GM21526 (cell line): ENCODE results near the gene ASB10.

ENCODE experiments used
- ATAC-seq: cut with Tn5 transposase; IDR thresholded peaks from one replicate; pipeline ENCODE4 v1.9.1; 2021; ENCODE audit warnings: moderate library complexity; ENCODE audit not compliant: unreplicated experiment, low FRiP score

The ASB10 gene

DNA sequence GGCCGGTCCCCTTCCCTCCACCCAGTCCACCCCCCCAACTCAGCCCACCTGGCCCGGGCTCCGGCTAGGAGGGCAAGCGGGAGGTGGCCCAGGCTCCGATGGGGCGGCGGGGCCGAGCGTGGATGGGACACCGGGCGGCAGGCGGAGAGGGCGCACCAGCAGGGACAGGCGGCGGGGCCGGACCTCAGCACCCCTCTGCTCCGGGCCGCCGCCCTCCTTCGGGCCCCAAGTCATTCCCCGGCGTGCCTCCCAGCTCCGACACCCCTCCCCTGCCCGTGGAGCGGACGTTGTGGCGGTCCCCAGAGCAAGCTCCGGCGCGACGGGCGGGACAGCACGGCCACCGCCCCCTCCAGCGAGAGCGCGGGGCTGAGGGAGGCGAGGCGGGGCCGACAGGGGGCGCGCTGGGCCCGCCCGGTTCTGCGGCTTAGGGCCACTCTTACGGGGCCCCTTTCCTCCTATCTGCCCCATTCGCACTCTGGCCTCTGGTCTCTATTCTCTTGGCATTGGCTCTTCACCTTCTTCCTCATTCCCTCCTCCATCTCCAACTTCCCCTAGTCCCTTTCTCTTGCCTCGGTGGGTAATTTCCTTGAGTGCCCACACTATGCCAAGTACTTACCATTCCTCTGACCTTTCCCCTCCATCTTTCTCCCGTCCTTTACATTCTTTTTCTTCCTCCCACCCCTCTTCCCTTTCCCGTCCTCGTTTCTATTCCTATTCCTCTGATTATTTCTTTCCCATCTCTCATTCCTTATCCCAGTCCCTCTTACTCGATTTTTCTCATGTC, 18.9 kb downstream of the ASB10 start:
- ATAC-seq = peak; percentile 47

DNA sequence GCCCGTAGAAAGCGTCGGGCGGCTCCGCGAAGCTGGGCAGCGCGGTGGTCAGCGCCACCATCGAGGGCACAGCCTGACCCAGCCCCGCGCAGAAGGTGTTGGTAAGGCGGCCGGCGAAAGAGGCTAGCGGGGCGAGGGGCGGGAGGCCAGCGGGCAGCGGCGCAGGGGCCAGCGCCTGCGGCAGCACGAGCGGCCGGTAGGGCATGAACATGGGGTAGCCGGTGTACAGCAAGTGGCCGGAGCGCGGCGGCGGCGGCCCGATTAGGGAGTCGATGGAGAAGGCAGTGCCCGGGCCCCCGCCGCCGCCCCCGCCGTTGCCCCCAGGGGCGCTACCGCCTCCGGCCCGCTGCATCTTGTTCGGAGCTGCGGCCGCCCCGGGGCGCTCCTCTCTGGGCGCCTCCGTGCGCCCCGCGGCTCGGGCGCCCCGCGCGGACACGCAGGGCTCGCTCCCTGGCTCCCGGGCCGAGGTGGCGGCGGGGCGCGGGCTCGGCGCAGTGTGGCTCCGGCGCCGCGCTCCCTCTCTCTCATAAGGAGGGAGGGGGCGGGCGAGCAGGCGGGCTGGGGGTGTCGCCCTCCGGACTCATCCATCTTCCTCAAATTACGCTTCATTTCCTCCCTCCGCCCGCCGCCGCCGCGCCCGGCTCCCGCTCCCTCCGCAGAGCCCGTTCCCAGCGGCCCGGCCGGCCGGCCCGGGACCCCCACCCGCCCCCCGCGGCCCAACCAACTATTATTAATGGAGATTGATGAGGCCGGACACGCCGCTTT, 19.7 kb downstream of the ASB10 start, which contains the start of gene GBX1:
Gene GBX1, minus strand, starts transcription at position 498 of the 765 bp plus-strand sequence. Its CDS starts 146 bp downstream, at position 352.
- ATAC-seq = no peak

DNA sequence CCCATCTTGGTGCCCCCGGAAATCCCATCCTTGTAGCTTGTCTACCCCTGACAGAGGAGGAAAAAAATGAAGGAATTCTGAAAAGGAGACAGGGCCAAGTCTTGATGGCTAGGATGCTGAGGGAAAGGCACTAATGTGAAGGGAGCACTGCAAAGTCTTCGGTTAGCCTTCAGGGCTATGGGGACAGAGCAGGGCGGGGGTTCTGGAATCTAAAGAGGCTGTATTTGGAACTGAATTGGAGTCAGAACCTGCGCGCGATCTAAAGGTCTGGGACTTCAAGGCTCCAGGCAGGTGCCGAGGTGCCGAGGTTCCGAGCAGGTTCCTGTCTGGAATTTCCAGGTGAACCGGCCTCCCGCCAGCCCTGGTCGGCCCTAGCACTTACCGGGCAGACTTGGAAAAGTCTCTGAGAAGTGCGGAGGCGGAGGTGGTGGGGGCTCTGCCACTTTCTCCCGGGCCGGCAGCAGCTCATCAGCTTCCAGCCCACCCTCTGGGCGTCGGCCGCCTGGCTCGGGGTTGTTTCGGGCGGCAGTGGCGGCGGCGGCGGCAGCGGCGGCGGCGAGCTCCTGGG, 20.3 kb downstream of the ASB10 start:
- no peak for ATAC-seq

- ATAC-seq = no peak
Measured at GRCh38 chr7:151161757-151162156, 25.3 kb downstream of the ASB10 start.

GRCh38 chr7:151157645-151158329, 29.3 kb downstream of the ASB10 start:
- no peak for ATAC-seq

DNA sequence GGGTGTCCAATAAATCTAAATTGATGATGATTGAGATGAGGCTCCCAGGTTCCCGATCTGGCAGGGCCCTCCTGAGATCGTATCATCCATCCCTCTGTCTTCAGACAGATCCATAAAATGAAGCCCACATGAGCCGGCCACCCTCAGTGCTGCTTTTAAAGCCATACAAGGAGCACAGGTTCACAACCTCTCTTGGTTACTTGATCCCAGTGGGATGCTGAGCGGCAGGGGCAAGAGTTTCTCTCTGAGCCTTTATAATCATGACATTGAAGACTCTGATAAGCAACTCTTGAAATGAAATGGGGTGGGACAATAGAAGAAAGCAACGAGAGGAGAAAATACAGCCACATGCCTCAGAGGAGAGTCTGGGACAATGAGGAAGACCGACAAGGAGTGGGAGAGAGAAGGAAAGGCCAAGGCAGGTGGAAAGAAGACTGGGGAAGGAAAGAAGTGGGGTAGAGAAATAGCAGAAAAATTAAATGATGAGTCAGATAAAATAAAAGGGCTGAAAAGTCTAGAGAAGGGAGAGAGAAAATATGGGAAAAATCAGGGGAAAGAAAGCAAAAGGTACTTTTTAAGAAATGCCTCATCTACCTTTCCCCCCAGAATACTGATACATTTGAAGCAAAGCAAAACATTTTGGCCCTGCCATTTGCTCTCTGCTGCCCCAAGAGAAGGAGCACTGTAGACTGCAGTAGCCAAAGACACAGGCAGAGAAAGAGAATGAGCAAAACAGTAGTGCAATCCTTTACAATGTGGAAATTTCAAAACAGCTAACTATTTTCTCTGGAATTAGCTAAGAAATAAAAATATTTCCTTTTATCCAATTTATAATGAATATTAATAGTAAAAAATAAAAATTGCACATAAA, 34.2 kb downstream of the ASB10 start:
- no peak for ATAC-seq

DNA sequence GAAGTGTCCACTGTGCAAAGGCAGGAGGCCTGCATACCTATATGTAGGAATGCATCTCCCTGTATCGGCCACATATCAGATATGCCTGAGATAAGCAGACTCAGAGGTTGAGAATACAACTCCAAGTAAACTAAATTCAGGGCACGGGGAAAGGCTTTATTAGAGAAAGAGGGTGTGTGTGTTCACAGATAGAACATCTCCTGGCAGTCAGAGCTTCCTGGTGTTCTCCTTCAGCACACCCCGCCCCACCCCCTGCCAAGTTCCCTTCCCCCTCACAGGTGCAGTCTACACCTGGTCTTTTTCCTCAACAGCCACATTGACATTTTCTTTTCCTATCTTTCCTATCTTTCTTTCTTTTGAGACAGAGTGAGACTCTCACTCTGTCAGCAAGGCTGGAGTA, 36.7 kb downstream of the ASB10 start:
- ATAC-seq = no peak

GRCh38 chr7:151148319-151149259, 38.5 kb downstream of the ASB10 start:
- ATAC-seq = no peak

DNA sequence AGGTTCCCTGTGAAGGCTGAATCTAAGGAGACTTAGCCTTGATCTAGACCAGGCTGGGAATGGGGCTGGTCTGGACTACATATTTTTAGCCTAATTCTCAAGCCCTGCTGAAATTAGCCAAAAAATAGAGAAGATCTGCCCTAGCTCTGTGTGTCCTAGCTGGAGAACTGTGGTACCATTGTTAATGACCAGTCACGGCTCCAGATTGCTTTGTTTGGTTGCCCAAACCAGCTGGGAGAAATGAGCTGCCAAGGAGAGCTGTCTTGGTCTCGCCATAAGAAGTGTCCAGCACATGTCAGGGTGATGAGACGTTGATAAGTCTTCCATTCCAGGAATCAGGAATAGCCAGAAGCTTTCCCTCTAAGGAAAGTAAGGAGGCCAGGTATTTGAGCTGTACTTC, 40.3 kb downstream of the ASB10 start:
- ATAC-seq = no peak

DNA sequence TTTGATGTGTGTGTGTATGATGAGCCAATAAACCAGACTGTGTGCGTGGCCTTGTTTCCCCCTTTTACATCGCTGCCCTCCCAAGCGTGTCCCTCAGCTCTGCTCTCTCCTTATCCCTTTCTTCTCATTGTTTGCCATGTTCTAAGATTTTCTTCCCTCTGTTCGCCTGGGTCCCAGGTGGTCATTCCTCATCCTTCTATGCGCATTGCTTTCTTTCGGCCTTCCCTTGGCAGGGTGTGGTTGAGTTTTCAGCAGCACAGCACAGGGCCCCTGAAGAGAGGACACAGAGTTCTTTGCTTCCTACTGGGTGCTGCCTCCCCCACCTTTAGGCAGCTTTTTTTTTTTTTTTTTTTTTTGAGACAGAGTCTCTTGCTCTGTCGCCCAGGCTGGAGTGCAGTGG, 42.7 kb downstream of the ASB10 start:
- ATAC-seq = no peak

- ATAC-seq = no peak
Measured at GRCh38 chr7:151143261-151144015, 43.6 kb downstream of the ASB10 start.

DNA sequence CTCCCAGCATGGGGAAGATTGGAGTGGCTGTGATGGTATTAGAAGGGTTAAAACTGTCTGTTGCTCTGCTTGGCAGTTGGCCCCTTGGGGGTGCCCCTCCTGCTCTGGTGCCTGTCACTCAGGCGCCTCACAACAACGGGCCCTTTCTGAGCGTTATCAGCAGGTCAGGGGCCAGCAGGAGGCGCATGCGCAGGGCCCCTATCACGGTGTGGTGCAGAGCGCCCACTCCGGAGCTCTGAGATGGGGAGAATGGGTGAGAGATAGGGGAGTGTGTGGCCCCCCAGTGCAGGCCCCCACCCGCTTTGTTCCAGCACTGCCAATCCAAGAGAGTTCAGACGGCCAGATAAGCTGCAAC, 44.4 kb downstream of the ASB10 start:
- no peak for ATAC-seq

DNA sequence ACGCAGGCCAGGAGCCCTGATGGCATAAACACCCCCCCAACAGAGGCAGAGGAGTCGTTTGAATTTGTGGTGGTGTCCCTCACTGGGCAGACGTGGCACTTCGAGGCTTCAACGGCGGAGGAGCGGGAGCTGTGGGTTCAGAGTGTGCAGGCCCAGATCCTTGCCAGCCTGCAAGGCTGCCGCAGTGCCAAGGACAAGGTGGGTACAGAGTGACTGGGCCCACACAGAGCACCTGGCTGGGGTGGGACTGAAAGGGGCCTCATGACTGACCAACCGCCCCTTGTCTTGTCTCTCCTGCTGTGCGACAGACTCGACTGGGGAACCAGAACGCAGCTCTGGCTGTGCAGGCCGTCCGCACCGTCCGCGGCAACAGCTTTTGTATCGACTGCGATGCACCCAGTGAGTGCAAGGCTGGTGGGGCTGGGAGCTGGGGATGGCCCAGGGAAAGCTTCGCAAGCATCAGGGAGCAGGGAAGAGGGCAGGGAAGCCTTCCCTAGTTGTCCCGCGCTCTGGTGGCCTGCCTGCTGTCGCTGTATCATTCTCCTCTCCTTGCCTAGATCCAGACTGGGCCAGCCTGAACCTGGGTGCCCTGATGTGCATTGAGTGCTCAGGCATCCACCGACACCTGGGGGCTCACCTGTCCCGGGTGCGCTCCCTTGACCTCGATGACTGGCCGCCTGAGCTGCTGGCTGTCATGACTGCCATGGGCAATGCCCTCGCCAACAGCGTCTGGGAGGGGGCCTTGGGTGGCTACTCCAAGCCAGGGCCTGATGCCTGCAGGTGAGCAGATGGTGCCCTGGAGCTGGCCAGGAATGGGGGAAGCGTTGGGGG, 45.0 kb downstream of the ASB10 start:
- no peak for ATAC-seq

DNA sequence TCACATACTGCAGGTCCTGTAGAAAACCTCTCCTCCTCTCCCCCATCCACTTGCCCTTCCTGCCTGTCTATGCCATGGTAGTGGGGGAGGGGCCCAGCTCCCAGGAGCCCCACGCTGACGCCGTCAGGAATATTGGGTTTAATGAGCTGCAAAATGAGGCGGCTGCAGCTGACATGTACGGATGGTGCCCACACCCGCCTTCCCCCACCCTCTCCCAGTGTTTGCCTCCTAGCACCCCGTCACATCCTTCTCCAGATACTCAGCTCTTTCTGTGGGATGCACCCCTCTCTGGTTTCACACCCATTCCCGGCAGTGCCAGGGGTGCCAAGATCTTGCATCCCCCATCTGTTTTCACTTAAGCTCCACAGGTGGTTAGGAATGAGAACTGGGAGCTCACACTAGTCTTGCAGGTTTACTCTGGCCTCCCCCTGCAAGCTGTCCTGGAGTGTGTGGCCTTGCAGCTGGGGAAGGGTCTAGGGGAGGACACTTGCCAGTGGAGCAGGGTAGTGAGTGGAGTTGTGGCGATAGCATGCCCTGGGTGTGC, 45.7 kb downstream of the ASB10 start:
- no peak for ATAC-seq

GRCh38 chr7:151140826-151141225, 46.2 kb downstream of the ASB10 start:
- no peak for ATAC-seq

DNA sequence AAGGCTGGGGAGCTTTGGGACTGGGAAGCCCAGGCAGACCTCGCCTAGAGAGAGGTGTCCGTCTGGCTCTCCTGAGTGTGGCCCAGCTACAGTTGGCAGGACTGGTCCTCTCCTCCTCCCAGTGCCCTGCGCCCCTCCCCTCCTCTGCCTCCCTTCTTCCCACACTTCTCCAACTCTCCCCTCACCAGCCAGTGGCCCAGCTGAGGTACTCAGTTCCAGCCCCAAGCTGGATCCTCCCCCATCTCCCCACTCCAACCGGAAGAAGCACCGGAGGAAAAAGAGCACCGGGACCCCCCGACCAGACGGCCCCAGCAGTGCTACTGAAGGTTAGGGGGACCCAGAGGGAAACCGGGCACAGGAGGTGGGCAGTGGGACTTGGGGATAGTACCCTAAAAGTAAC, 47.3 kb downstream of the ASB10 start:
- no peak for ATAC-seq
